ENCODE data around the gene CEP170B.
"Not testable (repeated sequence)": the region's sequence is repeated elsewhere in the genome, so short reads cannot be mapped to it uniquely, and the experiment has no call there.

CEP170B gene

DNA sequence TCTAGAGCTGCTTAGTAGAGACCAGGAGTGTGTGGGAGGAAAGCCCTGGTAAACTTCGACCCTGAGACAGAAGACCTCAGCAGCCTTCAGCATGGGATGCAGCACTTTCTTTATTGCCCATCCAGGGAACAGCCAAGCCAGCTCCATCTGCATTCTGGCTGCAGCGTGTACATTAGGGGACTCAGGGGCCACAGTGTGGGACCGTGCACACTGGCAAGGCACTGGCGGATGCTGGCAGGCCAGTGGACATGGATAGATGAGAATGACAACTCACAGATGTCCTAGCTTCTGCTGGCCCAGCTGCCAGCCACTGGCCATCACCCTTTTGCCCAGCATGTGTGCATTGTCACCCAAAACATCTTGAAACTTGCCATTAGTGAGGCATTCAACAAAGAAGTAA is 72.1 kb downstream of the CEP170B start:
- no peak for DNase-seq
- in situ Hi-C loops (cut with MboI; ENCODE audit: low pct_unique_long_range_greater_than_20kb, low sequenced_read_pairs) = no loop called here

DNA sequence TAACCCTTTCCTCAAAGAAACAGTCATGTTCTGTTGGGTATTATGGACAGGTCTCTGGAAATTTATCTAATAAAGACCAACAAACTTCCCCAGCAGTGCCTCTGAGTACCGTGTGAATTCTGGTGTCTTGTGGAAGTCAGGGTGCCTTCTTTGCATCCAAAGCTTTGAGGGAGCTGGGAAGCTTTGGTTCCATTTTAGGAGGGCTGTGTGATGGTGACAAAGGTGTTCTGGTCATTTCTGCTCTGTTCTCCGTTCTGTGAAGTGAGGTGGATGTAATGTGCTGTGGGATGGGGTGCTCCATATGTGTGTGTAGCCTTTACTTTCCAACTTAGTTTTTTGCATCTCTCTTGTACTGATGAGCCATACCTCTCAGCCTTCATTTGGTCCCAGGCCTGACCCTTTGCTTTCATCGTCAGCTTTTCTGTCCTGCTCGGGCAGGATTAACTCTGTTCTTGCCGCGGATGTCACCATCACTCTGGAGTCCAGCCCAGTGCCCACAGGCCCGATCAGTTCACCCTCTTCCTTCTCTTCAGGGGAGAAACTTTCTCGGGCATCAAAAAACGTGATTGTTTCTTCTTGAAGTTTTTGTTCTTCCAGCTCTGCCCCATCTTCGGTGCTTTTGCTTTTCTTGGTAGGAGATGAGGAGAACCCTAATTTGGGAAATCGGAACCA is 72.8 kb downstream of the CEP170B start:
- no peak for DNase-seq
- in situ Hi-C loops (cut with MboI; ENCODE audit: low pct_unique_long_range_greater_than_20kb, low sequenced_read_pairs) = no loop called here

DNA sequence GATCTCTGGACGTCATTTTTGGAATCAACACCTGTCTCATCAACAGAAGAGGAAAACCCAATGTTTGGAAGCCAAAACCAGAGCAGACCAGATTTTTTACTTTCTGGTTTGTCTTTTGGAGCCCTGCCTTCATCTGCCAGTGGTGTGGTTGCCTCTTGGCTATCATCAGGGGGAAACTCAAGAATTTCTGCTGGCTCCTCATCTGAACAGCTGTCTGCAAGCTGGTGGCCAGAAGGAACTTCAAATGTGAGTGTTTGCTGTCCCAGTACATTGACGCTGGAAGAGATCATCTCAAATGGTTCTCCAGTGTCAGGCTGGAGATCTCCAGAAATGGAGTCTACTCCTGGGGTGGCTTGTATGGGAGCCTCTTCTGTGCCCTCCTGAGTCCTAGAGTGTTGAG is 73.4 kb downstream of the CEP170B start:
- in situ Hi-C loops (cut with MboI; ENCODE audit: low pct_unique_long_range_greater_than_20kb, low sequenced_read_pairs) = no loop called here
- no peak for DNase-seq

DNA sequence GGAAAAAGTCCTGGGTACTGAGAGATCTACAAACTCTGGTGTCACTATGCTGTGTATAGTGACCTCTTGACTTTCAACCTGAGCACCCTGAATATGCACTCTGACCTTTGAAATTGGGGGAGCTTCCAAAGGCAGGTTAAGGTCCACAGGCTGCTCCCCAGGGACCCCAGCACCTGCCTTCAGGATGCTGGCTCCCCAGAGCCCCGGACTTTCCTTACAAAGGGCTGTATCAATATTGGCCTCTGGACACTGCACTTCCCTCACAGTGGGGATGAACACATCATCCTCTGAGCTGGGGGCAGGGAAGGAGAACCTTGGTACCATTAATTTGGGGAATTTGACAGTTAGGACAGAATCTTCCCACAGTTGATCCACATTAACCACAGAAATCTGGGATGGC is 73.9 kb downstream of the CEP170B start:
- no peak for DNase-seq
- in situ Hi-C loops (cut with MboI; ENCODE audit: low pct_unique_long_range_greater_than_20kb, low sequenced_read_pairs) = no loop called here

DNA sequence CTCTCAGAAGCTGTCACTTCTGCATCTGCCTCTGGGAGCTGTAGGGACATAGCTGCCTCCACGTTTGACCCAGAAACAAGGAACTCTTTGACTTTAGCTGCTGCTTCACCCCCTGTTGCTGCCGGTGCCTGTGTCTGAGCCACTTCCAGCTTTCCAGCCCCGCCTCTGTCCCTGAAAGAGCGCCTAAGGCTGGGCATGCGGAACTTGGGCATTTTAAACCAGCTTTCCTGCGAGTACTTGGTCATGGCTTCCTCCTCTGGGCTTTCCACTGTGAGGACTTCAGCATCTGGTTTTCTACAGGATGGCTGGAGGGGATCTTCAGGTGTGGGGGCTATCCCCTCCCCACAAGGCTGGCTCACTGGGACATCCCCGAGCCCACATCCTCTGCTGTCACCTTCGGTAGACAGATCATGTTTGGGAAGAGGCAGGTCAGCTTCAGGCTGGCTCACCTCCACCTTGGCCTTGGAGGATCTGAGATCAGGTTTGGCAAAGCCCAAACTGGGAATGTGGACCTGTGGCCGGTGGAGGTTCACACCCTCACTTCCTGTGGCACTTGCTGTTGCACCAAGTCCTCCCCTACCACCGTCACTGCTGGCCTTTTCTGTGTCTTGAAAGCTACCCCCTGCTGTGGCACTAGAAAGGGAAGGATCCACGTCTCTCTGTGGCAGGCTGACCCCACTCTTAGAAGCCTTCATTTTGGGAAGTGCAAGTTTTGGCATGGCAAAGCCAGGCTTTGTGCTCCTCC is 74.8 kb downstream of the CEP170B start:
- in situ Hi-C loops (cut with MboI; ENCODE audit: low pct_unique_long_range_greater_than_20kb, low sequenced_read_pairs) = no loop called here
- DNase-seq = peak; percentile 52

DNA sequence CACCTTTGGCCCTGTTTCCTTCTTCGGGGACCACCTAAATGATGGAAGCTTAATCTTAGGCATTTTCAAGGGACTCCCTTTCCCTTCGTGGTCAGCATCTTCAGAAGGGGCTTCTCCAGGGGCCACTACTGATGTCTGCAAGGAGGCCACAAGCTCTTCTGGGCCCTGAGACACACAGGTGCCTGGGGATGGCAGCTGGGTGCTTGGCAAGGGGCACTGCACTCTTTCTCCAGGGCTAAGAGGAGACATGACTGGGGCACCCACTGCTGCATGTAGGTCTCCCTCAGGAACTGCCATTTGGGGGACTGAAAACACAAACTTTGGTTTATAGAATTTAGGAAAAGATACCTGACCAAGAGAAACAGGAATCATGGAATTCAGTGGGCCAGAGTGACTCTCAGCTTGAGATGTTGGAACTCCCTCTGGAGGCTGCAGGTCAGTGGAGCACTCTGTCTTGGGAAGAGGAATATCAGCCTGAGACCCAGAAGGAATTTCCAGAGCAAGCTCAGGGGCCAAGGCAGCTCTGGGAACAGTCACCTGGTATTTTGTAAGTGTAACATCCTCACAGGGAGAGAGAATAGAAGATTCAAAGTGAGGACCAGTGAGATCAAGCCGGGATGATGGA is 75.6 kb downstream of the CEP170B start:
- in situ Hi-C loops (cut with MboI; ENCODE audit: low pct_unique_long_range_greater_than_20kb, low sequenced_read_pairs) = no loop called here
- no peak for DNase-seq

DNA sequence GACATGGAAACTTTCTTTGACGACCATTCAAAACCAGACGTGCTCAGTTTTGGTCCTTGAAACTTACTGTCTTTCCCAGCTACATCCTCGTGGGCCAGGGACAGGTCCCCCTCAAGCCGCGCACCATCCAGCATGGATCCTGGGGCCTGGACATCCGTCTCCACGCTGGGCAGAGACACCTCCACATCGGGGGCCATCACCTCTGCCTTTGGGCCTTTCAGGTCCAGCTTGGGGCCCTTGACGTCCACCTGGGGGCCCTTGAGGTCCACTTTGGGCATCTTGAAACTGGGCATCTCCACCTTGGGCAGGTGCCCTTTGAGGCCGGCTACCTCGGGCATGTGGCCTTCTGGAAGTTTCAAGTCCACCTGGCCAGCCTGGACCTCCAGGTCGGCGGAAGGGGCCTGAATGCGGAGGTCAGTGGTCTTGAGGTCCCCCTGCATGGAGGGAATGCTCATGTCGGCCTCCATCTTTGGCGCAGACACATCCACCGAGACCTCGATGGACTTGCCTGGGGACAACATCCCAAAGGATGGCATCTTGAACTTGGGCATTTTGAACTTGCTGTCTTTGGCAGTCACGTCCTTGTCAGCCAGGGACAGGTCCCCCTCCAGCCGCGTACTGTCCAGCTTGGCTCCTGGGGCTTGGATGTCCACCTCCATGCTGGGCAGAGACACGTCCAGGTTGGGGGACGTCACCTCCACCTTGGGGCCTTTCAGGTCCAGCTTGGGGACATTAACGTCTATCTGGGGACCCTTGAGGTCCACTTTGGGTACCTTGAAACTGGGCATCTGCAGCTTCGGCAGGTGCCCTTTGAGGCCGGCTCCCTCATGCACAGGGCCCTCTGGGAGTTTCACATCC is 76.7 kb downstream of the CEP170B start:
- DNase-seq = no peak
- in situ Hi-C loops (cut with MboI; ENCODE audit: low pct_unique_long_range_greater_than_20kb, low sequenced_read_pairs) = no loop called here

DNA sequence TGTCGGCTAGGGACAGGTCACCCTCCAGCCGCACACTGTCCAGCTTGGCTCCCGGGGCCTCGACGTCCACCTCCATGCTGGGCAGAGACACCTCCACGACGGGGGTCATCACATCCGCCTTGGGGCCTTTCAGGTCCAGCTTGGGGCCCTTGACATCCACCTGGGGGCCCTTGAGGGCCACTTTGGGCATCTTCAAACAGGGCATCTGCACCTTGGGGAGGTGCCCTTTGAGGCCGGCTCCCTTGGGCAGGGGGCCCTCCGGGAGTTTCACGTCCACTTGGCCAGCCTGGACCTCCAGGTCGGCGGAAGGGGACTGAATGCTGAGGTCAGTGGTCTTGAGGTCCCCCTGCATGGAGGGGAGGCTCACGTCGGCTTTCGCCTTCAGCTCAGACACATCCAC is 77.5 kb downstream of the CEP170B start:
- no peak for DNase-seq
- in situ Hi-C loops (cut with MboI; ENCODE audit: low pct_unique_long_range_greater_than_20kb, low sequenced_read_pairs) = no loop called here

DNA sequence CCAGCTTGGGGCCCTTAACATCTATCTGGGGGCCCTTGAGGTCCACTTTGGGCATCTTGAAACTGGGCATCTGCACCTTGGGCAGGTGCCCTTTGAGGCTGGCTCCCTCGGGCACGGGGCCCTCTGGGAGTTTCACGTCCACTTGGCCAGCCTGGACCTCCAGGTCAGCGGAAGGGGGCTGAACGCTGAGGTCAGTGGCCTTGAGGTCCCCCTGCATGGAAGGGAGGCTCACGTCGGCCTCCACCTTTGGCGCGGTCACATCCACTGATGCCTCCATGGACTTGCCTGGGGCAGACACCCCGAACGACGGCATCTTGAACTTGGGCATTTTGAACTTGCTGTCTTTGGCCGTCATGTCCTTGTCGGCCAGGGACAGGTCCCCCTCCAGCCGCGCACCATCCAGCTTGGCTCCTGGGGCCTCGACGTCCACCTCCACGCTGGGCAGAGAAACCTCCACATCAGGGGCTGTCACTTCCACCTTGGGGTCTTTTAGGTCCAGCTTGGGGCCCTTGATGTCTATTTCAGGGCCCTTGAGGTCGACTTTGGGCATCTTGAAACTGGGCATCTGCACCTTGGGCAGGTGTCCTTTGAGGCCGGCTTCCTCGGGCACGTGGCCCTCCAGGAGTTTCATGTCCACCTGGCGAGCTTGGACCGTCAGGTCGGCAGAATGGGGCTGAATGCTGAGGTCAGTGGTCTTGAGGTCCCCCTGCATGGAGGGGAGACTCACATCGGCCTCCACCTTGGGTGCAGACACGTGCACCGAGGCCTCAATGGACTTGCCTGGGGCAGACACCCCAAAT is 78.3 kb downstream of the CEP170B start:
- in situ Hi-C loops (cut with MboI; ENCODE audit: low pct_unique_long_range_greater_than_20kb, low sequenced_read_pairs); DNase-seq: not testable (repeated sequence)

DNA sequence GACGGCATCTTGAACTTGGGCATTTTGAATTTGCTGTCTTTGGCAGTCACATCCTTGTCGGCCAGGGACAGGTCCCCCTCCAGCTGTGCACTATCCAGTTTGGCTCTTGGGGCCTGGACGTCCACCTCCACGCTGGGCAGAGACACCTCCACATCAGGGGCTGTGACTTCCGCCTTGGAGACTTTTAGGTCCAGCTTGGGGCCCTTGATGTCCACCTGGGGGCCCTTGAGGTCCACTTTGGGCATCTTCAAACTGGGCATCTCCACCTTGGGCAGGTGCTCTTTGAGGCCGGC is 78.9 kb downstream of the CEP170B start:
- DNase-seq; in situ Hi-C loops (cut with MboI; ENCODE audit: low pct_unique_long_range_greater_than_20kb, low sequenced_read_pairs): not testable (repeated sequence)

DNA sequence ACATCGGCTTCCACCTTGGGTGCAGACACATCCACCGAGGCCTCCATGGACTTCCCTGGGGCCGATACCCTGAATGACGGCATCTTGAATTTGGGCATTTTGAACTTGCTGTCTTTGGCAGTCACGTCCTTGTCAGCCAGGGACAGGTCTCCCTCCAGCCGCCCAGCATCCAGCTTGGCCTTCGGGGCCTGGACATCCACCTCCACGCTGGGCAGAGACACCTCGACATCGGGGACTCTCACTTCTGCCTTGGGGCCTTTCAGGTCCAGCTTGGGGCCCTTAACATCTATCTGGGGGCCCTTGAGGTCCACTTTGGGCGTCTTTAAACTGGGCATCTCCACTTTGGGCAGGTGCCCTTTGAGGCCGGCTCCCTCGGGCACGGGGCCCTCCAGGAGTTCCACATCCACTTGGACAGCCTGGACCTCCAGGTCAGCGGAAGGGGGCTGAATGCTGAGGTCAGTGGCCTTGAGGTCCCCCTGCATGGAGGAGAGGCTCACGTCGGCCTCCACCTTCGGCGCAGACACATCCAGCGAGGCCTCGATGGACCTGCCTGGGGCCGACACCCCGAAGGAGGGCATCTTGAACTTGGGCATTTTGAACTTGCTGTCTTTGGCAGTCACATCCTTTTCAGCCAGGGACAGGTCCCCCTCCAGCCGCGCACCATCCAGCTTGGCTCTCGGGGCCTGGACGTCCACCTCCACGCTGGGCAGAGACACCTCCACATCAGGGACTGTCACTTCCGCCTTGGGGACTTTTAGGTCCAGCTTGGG is 79.6 kb downstream of the CEP170B start:
- DNase-seq; in situ Hi-C loops (cut with MboI; ENCODE audit: low pct_unique_long_range_greater_than_20kb, low sequenced_read_pairs): not testable (repeated sequence)

DNA sequence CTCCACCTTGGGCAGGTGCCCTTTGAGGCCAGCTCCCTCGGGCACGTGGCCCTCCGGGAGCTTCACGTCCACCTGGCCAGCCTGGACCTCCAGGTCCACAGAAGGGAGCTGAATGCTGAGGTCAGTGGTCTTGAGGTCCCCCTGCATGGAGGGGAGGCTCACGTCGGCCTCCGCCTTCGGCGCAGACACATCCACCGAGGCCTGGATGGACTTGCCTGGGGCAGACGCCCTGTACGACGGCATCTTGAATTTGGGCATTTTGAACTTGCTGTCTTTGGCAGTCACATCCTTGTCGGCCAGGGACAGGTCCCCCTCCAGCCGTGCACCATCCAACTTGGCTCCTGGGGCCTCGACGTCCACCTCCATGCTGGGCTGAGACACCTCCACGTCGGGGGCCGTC is 80.2 kb downstream of the CEP170B start:
- DNase-seq; in situ Hi-C loops (cut with MboI; ENCODE audit: low pct_unique_long_range_greater_than_20kb, low sequenced_read_pairs): not testable (repeated sequence)
